Vagina (tissue), 2 donors: ENCODE data around the gene THOC5.
"Not testable (repeated sequence)": the region's sequence is repeated elsewhere in the genome, so short reads cannot be mapped to it uniquely, and the experiment has no call there.

Experiments used
- POLR2A ChIP-seq, 2 donors: fragments of 450-650 bp; IDR thresholded peaks; one replicate each; pipeline ENCODE4 v1.6.1; 2017; ENCODE audit warnings: antibody characterized with exemption in 2 of 2, mild to moderate bottlenecking in 2 of 2, moderate library complexity in 2 of 2
- POLR2AphosphoS5 ChIP-seq, 2 donors: sonication (generic); formaldehyde crosslinking; IDR thresholded peaks; one replicate each; pipeline ENCODE4 v1.9.0; 2017; ENCODE audit warnings: antibody characterized with exemption in 2 of 2, mild to moderate bottlenecking in 2 of 2, low read depth in 1 of 2; ENCODE audit not compliant: insufficient read depth in 1 of 2
- TF ChIP-seq, protein P1 (sequence below), 3 experiments: fragments of 450-650 bp in 2 of 3; fragments of 200-600 bp in 1 of 3; sonication (generic) in 1 of 3; IDR thresholded peaks; one replicate each; pipeline ENCODE4 v1.5.1; 2017 to 2019; ENCODE audit warnings: antibody characterized with exemption in 3 of 3, mild to moderate bottlenecking in 2 of 3, moderate library complexity in 2 of 3

- TF ChIP-seq, protein P1, sequence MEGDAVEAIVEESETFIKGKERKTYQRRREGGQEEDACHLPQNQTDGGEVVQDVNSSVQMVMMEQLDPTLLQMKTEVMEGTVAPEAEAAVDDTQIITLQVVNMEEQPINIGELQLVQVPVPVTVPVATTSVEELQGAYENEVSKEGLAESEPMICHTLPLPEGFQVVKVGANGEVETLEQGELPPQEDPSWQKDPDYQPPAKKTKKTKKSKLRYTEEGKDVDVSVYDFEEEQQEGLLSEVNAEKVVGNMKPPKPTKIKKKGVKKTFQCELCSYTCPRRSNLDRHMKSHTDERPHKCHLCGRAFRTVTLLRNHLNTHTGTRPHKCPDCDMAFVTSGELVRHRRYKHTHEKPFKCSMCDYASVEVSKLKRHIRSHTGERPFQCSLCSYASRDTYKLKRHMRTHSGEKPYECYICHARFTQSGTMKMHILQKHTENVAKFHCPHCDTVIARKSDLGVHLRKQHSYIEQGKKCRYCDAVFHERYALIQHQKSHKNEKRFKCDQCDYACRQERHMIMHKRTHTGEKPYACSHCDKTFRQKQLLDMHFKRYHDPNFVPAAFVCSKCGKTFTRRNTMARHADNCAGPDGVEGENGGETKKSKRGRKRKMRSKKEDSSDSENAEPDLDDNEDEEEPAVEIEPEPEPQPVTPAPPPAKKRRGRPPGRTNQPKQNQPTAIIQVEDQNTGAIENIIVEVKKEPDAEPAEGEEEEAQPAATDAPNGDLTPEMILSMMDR (IDR thresholded peaks at IDR 0.05) = not testable (repeated sequence)
- TF ChIP-seq POLR2A (IDR thresholded peaks at IDR 0.05); POLR2AphosphoS5 (IDR thresholded peaks at IDR 0.05; ENCODE audit: insufficient read depth in 1 of 2, low read depth in 1 of 2): not testable (repeated sequence)
Observed at GRCh38 chr22:29545045-29545444, 8.5 kb downstream of the THOC5 start.
